ENCODE measurements around the gene KCTD21.

KCTD21 gene

GRCh38 chr11:78194490-78194889 is 6.1 kb upstream of the KCTD21 start:
- no peak overlapping the region for H3K4me3 ChIP-seq (ENCODE audit: low read depth, low read length)
- no peak for TF ChIP-seq CTCF (IDR thresholded peaks at IDR 0.05; ENCODE audit: low read depth, low read length)
- in situ Hi-C loops (cut with HindIII; ENCODE audit: low sequenced_read_pairs) = no loop called here
- no peak for DNase-seq (ENCODE audit: low read depth, low spot score)

GRCh38 chr11:78193806-78194205 is 5.4 kb upstream of the KCTD21 start:
- H3K4me3 ChIP-seq (ENCODE audit: low read depth, low read length) = no peak overlapping the region
- in situ Hi-C loops (cut with HindIII; ENCODE audit: low sequenced_read_pairs) = no loop called here
- no peak for DNase-seq (ENCODE audit: low read depth, low spot score)
- TF ChIP-seq CTCF (IDR thresholded peaks at IDR 0.05; ENCODE audit: low read depth, low read length) = no peak

- no peak for TF ChIP-seq CTCF (IDR thresholded peaks at IDR 0.05; ENCODE audit: low read depth, low read length)
- DNase-seq (ENCODE audit: low read depth, low spot score) = no peak
- in situ Hi-C loops (cut with HindIII; ENCODE audit: low sequenced_read_pairs) = no loop called here
- no peak overlapping the region for H3K4me3 ChIP-seq (ENCODE audit: low read depth, low read length)
Measured at GRCh38 chr11:78192911-78193351, 4.5 kb upstream of the KCTD21 start.

GRCh38 chr11:78192223-78192719 is 3.8 kb upstream of the KCTD21 start:
- H3K4me3 ChIP-seq (ENCODE audit: low read depth, low read length) = no peak overlapping the region
- in situ Hi-C loops (cut with HindIII; ENCODE audit: low sequenced_read_pairs) = no loop called here
- no peak for TF ChIP-seq CTCF (IDR thresholded peaks at IDR 0.05; ENCODE audit: low read depth, low read length)
- DNase-seq (ENCODE audit: low read depth, low spot score) = no peak

- H3K4me3 ChIP-seq (ENCODE audit: low read depth, low read length) = no peak overlapping the region
- in situ Hi-C loops (cut with HindIII; ENCODE audit: low sequenced_read_pairs) = no loop called here
- no peak for TF ChIP-seq CTCF (IDR thresholded peaks at IDR 0.05; ENCODE audit: low read depth, low read length)
- DNase-seq (ENCODE audit: low read depth, low spot score) = no peak
Measured at GRCh38 chr11:78190871-78191538, 2.6 kb upstream of the KCTD21 start.

- no peak overlapping the region for H3K4me3 ChIP-seq (ENCODE audit: low read depth, low read length)
- no peak for TF ChIP-seq CTCF (IDR thresholded peaks at IDR 0.05; ENCODE audit: low read depth, low read length)
- no peak for DNase-seq (ENCODE audit: low read depth, low spot score)
- in situ Hi-C loops (cut with HindIII; ENCODE audit: low sequenced_read_pairs) = no loop called here
Measured at GRCh38 chr11:78190374-78190773, 1.9 kb upstream of the KCTD21 start.
